ENCODE data around the gene GGT6.
A peak's percentile ranks its signal among the peaks of the same experiment; 100 is the strongest.

The GGT6 gene

GRCh38 chr17:4554997-4555799, 5.2 kb downstream of the GGT6 start, which contains the start of gene MYBBP1A:
MYBBP1A (minus strand) TSS chr17:4555384; CDS start chr17:4555324, 60 bp downstream.
- TF ChIP-seq CTCF (IDR thresholded peaks at IDR 0.05; ENCODE audit: low read depth, low read length, missing control alignments), result peak; percentile 15
- H3K4me3 ChIP-seq (ENCODE audit: low read depth, low read length), result peak within 1 kb of the TSS; percentile 91
- peak; percentile 81 for DNase-seq (ENCODE audit: low read depth)
- in situ Hi-C loops (cut with HindIII; ENCODE audit: low sequenced_read_pairs), result no loop called here

GRCh38 chr17:4554441-4554996, 5.9 kb downstream of the GGT6 start:
- in situ Hi-C loops (cut with HindIII; ENCODE audit: low sequenced_read_pairs), result no loop called here
- TF ChIP-seq CTCF (IDR thresholded peaks at IDR 0.05; ENCODE audit: low read depth, low read length, missing control alignments), result no peak
- H3K4me3 ChIP-seq (ENCODE audit: low read depth, low read length), result peak overlapping the region; percentile 91
- DNase-seq (ENCODE audit: low read depth), result no peak

- no peak for TF ChIP-seq CTCF (IDR thresholded peaks at IDR 0.05; ENCODE audit: low read depth, low read length, missing control alignments)
- in situ Hi-C loops (cut with HindIII; ENCODE audit: low sequenced_read_pairs), result no loop called here
- no peak for DNase-seq (ENCODE audit: low read depth)
- peak overlapping the region; percentile 91 for H3K4me3 ChIP-seq (ENCODE audit: low read depth, low read length)
These were observed 6.7 kb downstream of the GGT6 start for GRCh38 chr17:4553669-4554068.

- TF ChIP-seq CTCF (IDR thresholded peaks at IDR 0.05; ENCODE audit: low read depth, low read length, missing control alignments), result no peak
- in situ Hi-C loops (cut with HindIII; ENCODE audit: low sequenced_read_pairs), result no loop called here
- DNase-seq (ENCODE audit: low read depth), result no peak
- H3K4me3 ChIP-seq (ENCODE audit: low read depth, low read length), result no peak overlapping the region
These were observed 8.4 kb downstream of the GGT6 start for GRCh38 chr17:4551796-4552525.

GRCh38 chr17:4551141-4551540, 9.2 kb downstream of the GGT6 start:
- no peak for TF ChIP-seq CTCF (IDR thresholded peaks at IDR 0.05; ENCODE audit: low read depth, low read length, missing control alignments)
- no peak for DNase-seq (ENCODE audit: low read depth)
- in situ Hi-C loops (cut with HindIII; ENCODE audit: low sequenced_read_pairs), result no loop called here
- H3K4me3 ChIP-seq (ENCODE audit: low read depth, low read length), result no peak overlapping the region

- no peak for DNase-seq (ENCODE audit: low read depth)
- no peak for TF ChIP-seq CTCF (IDR thresholded peaks at IDR 0.05; ENCODE audit: low read depth, low read length, missing control alignments)
- H3K4me3 ChIP-seq (ENCODE audit: low read depth, low read length), result no peak overlapping the region
- in situ Hi-C loops (cut with HindIII; ENCODE audit: low sequenced_read_pairs), result no loop called here
These were observed 9.8 kb downstream of the GGT6 start for GRCh38 chr17:4550534-4551039.
